ENCODE results near the gene ASB15. TPM values are rescaled to one million over a fixed set of nuclear protein-coding genes. Genes with fewer than 3 reads are reported as not detected.
"Not testable (repeated sequence)": the region's sequence is repeated elsewhere in the genome, so short reads cannot be mapped to it uniquely, and the experiment has no call there.

The ASB15 gene
- total RNA-seq, 1 donor from 2014 or later, result not detected

DNA sequence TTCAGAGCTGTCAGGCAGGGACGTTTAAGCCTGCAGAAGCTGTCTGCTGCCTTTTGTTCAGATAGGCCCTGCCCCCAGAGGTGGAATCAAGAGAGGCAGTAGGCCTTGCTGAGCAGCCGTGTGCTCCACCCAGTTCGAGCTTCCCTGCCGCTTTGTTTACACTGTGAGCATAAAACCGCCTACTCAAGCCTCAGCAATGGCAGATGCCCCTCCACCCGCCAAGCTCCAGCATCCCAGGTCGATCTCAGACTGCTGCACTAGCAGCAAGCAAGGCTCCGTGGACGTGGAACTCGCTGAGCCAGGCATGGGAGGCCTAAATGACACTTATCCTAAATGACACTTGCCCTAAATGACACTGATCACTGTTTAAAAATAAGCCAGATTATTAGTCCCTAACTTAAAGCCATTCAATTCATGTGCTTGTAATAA, 6.8 kb upstream of the ASB15 start:
- DNase-seq (ENCODE audit: low spot score), result no peak

GRCh38 chr7:123598657-123599056, 3.0 kb upstream of the ASB15 start:
- DNase-seq (ENCODE audit: low spot score), result no peak

DNA sequence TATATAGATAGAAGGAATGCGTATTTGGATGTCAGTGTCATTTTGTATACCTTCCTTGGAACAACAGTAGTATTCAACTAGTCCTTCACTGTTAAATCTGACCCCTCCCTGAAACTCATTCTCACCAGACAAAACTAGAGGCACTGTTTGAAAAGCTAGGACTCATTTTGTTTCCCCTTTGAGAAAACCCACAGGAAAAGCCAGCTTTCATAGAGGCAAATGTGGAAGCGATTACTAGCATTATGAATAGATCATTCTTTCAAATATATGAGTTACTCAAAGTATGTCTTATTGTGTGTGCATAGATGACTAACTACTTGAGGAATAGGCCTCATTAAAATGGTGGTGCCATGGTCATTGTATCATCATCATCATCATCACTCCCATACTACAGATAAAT, 1.9 kb upstream of the ASB15 start:
- no peak for DNase-seq (ENCODE audit: low spot score)

- DNase-seq (ENCODE audit: low spot score), result no peak
These were observed 745 bp upstream of the ASB15 start for GRCh38 chr7:123600876-123601275.

DNA sequence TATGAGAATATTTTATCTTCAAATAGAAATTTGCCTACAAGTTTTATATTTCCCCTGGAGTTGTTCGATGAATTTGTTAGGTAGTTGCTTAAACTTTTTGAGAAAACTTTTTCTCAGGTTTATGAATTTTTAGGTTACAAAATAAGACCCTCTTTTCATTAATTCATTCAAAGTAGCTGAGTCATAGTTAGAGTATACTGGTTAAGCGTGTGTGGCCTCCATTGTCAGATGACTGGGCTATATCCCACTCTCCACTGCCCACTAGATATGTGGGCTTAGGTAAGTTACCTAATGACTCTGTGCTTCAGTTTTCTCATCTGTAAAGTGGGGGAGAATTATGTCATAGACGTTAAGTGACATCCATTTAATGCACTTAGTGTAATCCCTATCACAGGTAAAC, 1.0 kb downstream of the ASB15 start:
- no peak for DNase-seq (ENCODE audit: low spot score)

DNA sequence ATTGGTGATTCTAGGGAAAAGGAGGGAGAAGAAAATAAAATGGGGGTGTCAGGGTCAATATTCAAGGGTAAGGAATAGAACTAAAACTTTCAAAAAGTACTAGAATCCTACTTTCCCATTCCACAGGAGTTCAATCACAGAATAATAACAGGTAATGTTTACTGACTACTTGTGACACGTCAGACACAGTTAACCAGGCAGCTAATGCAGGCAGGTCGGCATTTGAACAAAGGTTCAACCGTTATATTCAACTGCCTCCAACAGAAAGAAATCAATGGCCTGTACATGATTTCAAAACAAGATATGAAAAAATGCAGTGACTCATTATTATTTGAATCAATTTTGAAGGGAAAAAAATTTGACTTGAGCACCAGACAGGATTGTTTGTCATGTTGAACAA, 3.1 kb downstream of the ASB15 start:
- no peak for DNase-seq (ENCODE audit: low spot score)

GRCh38 chr7:123607423-123607975, 5.9 kb downstream of the ASB15 start:
- no peak for DNase-seq (ENCODE audit: low spot score)

GRCh38 chr7:123608991-123609882, 7.6 kb downstream of the ASB15 start:
- no peak for DNase-seq (ENCODE audit: low spot score)

DNA sequence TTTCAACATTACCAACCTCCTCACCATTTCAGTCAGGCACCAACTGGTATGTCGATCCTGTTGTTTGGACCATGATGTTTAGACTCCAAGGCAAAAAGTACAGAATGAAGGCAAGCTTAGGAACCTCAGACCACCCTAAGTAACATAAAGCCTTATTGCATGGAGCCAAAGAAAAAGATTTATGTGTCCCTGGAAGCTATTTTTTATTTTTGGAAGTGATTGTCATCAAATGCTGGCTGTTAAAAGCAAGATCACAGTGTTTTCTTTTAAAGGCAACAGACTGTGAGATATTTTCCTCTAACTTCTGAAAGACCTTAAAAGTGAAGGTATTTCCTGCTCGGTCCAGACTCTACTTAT, 8.2 kb downstream of the ASB15 start:
- no peak for DNase-seq (ENCODE audit: low spot score)

DNA sequence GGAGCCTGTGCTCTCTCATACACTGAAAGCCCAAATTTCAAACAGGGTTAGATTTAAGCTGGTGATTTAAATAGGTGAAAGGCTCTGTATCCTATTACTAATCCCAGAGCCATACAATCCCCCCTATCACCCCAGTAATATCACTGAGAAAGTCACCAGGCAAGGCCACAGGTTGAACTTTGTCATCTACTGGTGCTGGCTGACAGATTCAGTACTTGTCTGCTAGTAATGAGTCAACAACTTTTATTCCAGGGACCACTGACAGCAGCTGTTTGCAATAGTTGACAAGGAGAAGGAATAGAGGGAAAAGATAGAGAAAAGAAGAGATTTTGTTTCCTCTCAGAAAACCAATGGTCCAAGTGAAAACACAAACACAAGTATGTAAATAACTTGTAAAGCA, 10.4 kb downstream of the ASB15 start:
- no peak for DNase-seq (ENCODE audit: low spot score)

DNA sequence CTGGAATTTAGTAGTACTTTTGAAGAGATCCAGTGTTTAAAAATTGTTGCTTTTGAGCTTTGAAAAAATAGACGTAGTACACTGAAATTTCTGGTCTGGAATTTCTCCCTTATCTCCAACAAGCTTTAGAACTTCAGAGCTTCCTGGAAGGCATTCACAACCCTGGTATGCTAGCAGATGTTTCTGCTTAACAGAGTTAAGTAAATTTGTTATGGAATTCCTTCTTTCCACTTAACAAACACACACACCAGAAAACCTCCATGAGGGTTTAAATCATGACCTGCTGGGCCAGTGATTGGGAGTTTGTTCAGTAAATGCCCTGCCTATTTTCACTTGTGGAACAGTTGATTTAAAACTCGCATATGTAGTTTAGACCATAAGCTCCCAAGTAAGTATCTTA, 13.7 kb downstream of the ASB15 start:
- DNase-seq (ENCODE audit: low spot score), result no peak

DNA sequence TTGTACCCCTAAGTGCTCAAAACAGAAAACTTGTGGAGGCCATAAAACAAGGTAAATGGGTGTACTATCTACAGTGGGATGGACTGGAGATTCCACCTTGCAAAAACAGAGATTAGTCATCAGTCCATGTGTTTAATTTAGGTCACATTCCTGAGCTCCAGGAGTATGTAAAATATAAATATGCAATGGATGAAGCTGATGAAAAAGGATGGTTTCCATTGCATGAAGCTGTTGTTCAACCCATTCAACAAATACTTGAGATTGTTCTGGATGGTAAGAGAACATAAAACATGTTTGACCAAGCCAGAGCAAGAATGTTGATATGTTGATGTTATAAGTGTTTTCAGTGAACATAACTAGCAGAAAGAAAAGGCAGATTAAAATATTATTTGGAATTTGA, 14.6 kb downstream of the ASB15 start:
- DNase-seq (ENCODE audit: low spot score), result no peak

GRCh38 chr7:123621707-123622106, 20.1 kb downstream of the ASB15 start:
- DNase-seq (ENCODE audit: low spot score), result no peak

DNA sequence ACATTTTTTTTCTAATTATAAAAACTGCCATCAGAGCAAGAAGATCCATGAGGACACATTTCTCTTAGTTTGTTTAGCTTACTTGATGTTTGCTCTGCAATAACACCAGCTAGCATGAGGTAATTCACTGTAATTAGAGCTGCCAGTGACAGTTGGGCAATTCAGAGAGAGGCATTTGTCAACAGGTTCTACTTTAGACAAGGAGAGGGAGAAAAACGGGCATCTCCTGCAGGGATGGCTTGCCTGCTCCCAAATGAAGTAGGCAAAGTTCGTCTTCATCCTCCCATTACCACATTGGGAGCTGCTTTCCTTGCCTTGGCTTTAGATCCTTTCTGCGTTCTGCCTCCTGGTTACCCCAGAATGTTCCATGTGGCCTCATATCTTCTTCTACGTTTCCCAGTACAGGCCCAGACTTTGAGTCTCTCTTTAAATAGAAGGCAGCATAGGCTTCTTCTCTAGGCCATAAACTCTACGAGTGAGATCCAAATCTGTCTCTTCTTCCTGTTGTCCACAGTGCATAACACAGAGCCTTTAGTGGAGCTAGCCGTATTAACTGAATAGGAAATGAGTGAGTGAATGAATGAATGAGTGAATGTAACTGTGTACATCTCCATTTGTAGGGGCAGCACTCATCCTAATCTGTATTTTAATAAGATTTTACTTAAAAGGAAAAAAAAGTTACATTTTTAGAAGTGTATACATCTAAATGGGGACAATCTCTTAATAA, 21.2 kb downstream of the ASB15 start:
- no peak for DNase-seq (ENCODE audit: low spot score)

DNA sequence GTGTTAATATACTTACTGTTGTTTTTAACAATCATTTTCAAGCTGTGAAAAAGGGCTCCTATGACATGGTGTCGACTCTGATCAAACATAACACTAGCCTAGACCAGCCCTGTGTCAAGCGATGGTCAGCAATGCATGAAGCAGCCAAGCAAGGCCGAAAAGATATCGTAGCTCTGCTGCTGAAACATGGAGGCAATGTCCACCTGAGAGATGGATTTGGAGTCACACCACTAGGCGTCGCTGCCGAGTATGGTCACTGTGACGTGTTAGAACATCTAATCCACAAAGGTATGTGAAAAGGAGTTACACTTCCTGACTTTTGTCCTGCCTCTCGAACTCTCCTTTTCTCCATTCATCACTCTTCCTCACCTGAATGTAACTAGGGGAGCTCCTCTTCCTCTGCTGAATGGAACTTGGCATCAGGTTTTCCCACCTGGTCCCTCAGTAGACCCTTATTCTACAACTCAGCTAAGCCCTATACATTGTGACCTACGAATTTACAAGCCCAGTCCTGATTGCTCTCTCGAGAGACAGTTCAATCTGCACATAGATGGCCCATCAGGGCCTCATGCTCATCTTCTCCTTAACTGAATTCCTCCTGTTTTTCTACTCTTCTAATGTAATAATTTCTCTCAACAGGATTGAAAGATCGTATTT, 23.0 kb downstream of the ASB15 start:
- no peak for DNase-seq (ENCODE audit: low spot score)

DNA sequence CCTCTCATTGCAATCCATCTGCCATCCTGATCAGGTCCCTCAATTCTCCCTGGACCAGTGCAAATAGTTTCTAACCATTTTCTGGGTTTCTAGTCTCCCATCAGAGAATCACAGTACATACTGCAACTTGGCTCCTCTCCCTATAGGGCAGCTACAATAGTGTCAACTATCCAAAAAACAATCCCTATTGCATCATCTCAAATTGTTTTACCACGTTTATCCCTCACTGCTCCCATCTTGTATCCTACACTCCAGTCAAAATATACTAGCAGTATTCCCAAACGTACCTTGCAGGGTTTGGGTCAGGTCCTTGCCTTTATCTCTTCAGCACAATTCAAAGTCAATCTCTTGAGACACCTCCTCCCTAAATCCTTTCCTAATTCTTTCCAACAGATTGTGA, 23.6 kb downstream of the ASB15 start:
- DNase-seq (ENCODE audit: low spot score), result no peak

- DNase-seq (ENCODE audit: low spot score), result no peak
These were observed 26.2 kb downstream of the ASB15 start for GRCh38 chr7:123627851-123628250.

DNA sequence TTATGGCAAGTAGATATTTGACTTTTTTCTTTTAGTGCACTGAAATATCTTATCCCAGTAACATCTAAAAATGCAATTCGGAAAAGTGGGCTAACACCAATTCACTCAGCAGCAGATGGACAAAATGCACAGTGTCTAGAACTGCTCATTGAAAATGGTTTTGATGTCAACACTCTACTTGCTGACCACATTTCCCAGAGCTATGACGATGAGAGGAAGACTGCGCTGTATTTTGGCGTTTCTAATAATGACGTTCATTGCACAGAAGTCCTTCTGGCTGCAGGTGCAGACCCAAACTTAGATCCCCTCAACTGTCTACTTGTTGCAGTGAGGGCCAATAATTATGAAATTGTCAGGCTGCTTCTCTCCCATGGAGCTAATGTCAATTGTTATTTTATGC, 27.2 kb downstream of the ASB15 start:
- no peak for DNase-seq (ENCODE audit: low spot score)

DNA sequence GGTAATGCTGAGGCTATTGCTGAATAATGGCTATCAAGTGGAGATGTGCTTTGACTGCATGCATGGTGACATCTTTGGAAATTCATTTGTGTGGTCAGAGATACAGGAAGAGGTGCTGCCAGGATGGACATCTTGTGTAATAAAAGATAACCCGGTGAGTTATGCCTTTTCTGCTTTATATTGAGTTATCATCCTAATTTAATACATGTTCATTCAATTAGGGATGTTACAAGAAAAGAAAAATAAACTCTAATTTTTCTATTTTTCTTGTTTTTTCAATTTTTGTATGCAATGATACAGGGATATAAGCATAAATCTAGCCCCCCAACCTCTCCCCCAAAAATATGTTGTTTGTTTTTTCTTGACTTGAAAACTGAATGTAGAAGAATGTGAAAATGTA, 27.7 kb downstream of the ASB15 start:
- DNase-seq (ENCODE audit: low spot score), result no peak

DNA sequence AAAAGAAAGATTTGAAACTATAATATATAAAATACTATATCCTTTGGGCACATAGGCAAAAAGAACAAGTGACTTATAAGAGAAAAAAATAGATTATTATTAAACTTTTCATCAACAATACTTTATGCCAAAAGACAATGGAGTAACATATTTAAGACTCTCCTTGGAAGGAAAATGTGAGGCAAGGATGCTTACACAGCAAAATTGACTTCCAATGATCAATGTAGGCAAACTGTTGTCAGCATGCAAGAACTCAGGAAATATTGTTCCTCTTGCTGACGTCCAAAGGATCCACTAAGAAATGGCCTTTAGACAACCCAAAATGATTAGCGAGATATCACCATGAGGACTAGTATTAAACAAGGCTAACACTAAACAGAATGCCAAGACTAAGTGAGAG, 31.2 kb downstream of the ASB15 start:
- no peak for DNase-seq (ENCODE audit: low spot score)

DNA sequence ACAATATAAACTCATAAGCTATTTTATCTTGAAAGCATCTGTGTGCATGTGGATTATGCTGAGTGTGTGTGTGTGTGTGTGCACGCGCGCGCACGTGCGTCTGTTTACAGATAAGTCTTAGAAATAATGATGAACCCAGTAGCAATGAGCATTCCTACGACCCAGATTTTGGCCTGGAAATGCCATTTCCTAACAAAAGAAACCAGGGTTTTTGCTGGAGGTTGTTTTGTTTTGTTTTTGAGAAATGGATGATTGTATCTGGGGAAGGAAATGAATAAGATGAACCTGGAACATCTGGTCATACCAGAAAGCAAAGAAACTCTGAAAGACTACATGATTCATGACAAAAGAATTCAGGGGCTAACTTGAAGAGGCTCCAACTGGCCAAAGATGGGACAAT, 31.9 kb downstream of the ASB15 start:
- no peak for DNase-seq (ENCODE audit: low spot score)

DNA sequence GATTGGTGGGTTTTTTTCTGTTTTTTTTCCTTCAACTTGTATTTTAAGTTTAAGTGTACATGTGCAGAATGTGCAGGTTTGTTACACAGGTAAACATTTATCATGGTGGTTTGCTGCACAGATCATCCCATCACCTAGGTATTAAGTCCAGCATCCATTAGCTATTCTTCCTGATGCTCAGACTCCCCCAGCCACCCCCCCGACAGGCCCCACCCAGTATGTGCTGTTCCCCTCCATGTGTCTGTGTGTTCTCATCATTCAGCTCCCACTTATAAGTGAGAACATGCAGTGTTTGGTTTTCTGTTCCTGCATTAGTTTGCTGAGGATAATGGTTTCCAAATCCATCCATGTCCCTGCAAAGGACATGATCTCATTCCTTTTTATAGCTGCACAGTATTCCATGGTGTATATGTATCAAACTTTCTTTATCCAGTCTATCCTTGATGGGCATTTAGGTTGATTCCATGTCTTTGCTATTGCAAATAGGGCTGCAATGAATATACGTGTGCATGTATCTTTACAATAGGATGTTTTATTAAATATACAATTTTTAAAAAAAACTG, 32.5 kb downstream of the ASB15 start:
- not testable (repeated sequence) for DNase-seq (ENCODE audit: low spot score)

Data from mesenteric fat pad (tissue), 1 donor.